ENCODE data around the gene MCAM.

MCAM gene

DNA sequence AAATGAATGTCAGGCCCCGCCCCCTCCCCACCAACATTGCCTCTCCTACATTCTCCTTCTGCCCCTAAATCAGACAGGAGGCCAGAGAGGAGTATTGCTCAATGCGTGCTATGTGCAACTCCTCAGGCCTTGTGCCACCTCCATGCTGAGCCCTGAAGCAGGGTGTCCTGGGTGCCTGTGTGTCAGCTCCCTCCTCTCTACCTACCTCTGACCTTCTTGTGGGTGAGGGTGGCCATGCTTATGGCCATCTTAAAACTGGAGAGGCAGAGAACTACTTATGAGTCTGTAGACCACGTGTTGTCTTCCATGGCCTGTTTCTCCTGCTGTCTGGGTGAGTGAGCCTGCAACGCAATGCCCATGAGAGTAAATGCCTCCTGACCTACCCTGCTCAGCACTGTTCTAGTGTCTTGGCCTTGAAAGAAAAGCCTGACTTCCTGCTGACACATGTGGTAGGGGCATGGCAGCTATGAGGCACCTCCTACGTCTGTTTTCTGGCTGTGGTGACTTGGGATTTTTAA lies 10.5 kb downstream of the MCAM start:
- Histone ChIP-seq H3K9me3 (ENCODE audit: control insufficient read depth, insufficient read depth, low read length) (no peaks in the 10 kb centered on the region), H3K4me3 (ENCODE audit: low read length) (no peak overlapping the region), H3K27ac (ENCODE audit: low read length) (no peak overlapping the region), H3K27me3 (ENCODE audit: control insufficient read depth, insufficient read depth, low read length) (no peaks in the 10 kb centered on the region), H3K36me3 (ENCODE audit: control insufficient read depth, insufficient read depth, low read length) (peaks cover 13% of the 10 kb centered on the region; the same call in 1 of the 2 replicates), H3K4me1 (ENCODE audit: control insufficient read depth, insufficient read depth, low read length) (no peaks in the 10 kb centered on the region)
- no CpG with 5 or more reads among the region's 5 CpGs for WGBS (ENCODE audit: insufficient coverage, insufficient read length)
- no peak for DNase-seq (ENCODE audit: low read depth, low spot score)

DNA sequence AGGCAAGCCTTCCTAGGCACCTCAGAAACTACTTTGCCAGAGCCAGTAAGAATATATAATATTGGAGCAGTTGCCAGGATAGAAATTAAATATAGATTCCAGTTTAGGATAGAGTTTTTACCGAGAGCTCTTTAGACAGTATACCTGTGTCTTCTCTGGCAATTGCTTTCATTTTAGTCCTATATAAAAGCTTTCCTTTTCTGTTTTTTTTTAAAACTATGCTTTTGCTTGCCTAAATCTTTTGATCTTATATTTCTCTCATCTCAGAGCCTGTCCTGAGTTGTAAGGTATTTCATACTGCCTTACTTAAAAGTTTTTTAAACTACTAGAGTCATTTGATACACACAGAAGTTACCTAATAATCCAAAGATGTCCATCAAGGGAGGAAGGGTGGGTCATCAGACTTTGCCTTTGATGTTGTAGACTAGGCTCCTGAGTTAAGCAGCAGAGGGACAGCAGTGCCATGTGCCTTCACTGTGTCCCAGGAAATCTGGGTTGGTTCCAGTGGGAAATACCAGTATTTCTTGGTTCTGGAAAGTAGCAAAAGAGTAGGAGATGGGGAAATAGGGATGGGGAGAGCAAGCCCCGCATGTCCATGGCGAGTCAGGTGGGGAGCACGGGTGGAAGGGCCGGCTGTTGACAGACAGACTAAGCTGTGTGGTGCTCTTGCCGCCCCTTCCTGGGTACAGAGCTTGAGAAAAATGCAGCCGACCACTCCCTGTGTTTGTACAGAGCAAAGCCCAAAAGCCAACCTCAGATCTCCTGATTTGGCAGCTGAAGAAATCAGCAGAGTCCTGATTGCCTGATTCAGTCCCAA lies 11.2 kb downstream of the MCAM start:
- H3K27me3 ChIP-seq (ENCODE audit: control insufficient read depth, insufficient read depth, low read length) = no peaks in the 10 kb centered on the region
- no peak for DNase-seq (ENCODE audit: low read depth, low spot score)
- H3K27ac ChIP-seq (ENCODE audit: low read length) = no peak overlapping the region
- peaks cover 10% of the 10 kb centered on the region; the same call in 1 of the 2 replicates for H3K36me3 ChIP-seq (ENCODE audit: control insufficient read depth, insufficient read depth, low read length)
- H3K4me3 ChIP-seq (ENCODE audit: low read length) = no peak overlapping the region
- no peaks in the 10 kb centered on the region for H3K4me1 ChIP-seq (ENCODE audit: control insufficient read depth, insufficient read depth, low read length)
- H3K9me3 ChIP-seq (ENCODE audit: control insufficient read depth, insufficient read depth, low read length) = no peaks in the 10 kb centered on the region
- no CpG with 5 or more reads among the region's 7 CpGs for WGBS (ENCODE audit: insufficient coverage, insufficient read length)

DNA sequence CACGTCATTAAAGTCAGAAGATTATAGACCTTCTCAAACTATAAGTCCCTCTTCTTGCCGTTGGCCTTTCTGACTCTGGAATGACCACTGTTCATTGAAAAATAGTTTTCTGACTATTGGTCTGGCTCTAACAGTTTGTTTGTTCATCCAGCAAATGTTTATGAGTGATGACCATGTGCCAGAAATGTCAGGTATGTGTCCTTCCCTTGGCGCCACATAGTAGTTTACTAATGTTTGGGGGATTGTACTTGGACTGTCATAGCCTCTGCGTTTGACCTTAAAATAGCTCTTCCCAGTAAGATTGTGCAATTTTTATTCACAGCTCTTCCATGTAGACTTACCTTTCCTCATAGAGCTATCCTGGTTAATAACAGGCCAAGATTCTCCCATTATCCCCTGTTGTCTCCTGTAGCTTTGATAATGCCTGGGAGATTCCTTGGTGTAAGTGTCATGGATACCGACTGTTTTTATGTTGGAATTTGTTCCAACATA lies 13.7 kb downstream of the MCAM start:
- H3K27me3 ChIP-seq (ENCODE audit: control insufficient read depth, insufficient read depth, low read length) = no peaks in the 10 kb centered on the region
- no peaks in the 10 kb centered on the region for H3K9me3 ChIP-seq (ENCODE audit: control insufficient read depth, insufficient read depth, low read length)
- DNase-seq (ENCODE audit: low read depth, low spot score) = no peak
- H3K27ac ChIP-seq (ENCODE audit: low read length) = no peak overlapping the region
- WGBS (ENCODE audit: insufficient coverage, insufficient read length) = no CpG with 5 or more reads among the region's 5 CpGs
- H3K4me3 ChIP-seq (ENCODE audit: low read length) = no peak overlapping the region
- H3K36me3 ChIP-seq (ENCODE audit: control insufficient read depth, insufficient read depth, low read length) = peaks cover 22% of the 10 kb centered on the region; the same call in 1 of the 2 replicates
- H3K4me1 ChIP-seq (ENCODE audit: control insufficient read depth, insufficient read depth, low read length) = no peaks in the 10 kb centered on the region

DNA sequence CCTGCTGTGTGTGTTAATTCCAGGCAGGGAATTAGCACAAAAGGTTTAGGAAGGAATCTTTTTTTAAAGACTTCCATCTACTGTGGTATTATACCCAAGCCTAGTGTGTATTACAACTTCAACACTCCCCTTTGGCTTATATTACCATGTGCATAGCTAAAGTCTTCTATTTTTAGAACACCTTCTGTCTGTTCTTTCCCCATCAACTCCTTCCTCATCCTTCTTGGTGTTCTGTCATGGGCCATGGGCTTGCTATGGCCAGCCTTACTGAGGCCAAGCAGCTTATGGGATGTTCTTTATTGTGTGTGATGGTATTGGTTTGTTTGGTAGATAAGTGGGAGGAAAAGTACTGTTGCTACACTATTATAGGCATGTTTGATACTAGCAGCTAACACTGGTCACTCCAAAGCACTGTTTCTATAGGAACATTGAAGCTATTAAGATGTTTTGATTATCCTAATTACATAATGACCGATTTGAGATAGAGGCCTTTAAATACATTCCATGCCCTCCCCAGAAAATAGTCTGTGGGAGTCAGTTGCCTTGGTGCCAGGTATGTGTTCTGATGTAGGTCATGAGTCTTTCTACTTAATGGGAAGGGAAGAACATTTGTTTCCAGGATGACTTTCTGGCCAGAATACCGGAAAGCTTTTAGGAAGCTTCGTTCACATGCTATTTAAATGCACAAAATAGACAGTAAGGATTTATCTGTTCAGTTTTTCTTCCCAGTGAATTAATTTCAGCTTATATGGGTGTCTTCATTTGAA lies 16.5 kb downstream of the MCAM start:
- no CpG with 5 or more reads among the region's 3 CpGs for WGBS (ENCODE audit: insufficient coverage, insufficient read length)
- no peak for DNase-seq (ENCODE audit: low read depth, low spot score)
- no peaks in the 10 kb centered on the region for H3K27me3 ChIP-seq (ENCODE audit: control insufficient read depth, insufficient read depth, low read length)
- H3K9me3 ChIP-seq (ENCODE audit: control insufficient read depth, insufficient read depth, low read length) = no peaks in the 10 kb centered on the region
- H3K4me1 ChIP-seq (ENCODE audit: control insufficient read depth, insufficient read depth, low read length) = no peaks in the 10 kb centered on the region
- H3K36me3 ChIP-seq (ENCODE audit: control insufficient read depth, insufficient read depth, low read length) = peaks cover 30% of the 10 kb centered on the region; the same call in 1 of the 2 replicates
- no peak overlapping the region for H3K27ac ChIP-seq (ENCODE audit: low read length)
- H3K4me3 ChIP-seq (ENCODE audit: low read length) = no peak overlapping the region

DNA sequence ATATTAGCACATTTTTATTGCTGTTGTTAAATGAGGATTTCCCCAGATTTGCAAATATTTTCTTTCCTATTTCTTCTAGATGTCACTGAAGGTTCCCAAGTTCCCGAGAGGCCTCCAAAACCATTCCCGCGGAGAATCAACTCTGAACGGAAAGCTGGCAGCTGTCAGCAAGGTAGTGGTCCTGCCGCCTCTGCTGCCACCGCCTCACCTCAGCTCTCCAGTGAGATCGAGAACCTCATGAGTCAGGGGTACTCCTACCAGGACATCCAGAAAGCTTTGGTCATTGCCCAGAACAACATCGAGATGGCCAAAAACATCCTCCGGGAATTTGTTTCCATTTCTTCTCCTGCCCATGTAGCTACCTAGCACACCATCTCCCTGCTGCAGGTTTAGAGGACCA lies 17.5 kb downstream of the MCAM start:
- Histone ChIP-seq H3K4me1 (ENCODE audit: control insufficient read depth, insufficient read depth, low read length) (no peaks in the 10 kb centered on the region), H3K4me3 (ENCODE audit: low read length) (no peak overlapping the region), H3K27ac (ENCODE audit: low read length) (no peak overlapping the region), H3K36me3 (ENCODE audit: control insufficient read depth, insufficient read depth, low read length) (peaks cover 30% of the 10 kb centered on the region; the same call in 1 of the 2 replicates), H3K9me3 (ENCODE audit: control insufficient read depth, insufficient read depth, low read length) (no peaks in the 10 kb centered on the region), H3K27me3 (ENCODE audit: control insufficient read depth, insufficient read depth, low read length) (no peaks in the 10 kb centered on the region)
- WGBS (ENCODE audit: insufficient coverage, insufficient read length) = no CpG with 5 or more reads among the region's 9 CpGs
- no peak for DNase-seq (ENCODE audit: low read depth, low spot score)

DNA sequence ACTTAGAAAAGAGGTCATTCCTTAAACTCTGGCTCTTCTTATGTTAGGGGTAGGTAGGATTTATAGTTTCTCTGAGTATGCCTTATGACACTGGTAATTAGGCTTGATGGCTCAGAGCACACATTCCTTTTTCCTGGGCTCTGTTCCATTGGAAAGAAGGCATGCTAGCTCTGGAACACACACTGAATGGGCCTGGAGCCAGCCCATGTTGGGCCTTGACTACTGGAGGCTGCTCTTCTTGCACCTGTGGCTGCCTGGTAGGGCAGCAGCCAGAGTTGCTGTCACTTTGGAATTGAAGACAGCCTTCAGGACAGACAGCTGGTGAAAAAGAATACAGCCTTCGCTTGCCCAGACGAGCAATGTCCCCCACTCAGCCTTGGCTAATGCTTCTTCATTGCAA lies 18.2 kb downstream of the MCAM start:
- no peaks in the 10 kb centered on the region for H3K4me1 ChIP-seq (ENCODE audit: control insufficient read depth, insufficient read depth, low read length)
- no peaks in the 10 kb centered on the region for H3K9me3 ChIP-seq (ENCODE audit: control insufficient read depth, insufficient read depth, low read length)
- H3K27me3 ChIP-seq (ENCODE audit: control insufficient read depth, insufficient read depth, low read length) = no peaks in the 10 kb centered on the region
- H3K36me3 ChIP-seq (ENCODE audit: control insufficient read depth, insufficient read depth, low read length) = peaks cover 30% of the 10 kb centered on the region; the same call in 1 of the 2 replicates
- no peak overlapping the region; the same call in 1 of the 2 replicates for H3K4me3 ChIP-seq (ENCODE audit: low read length)
- no CpG with 5 or more reads among the region's 2 CpGs for WGBS (ENCODE audit: insufficient coverage, insufficient read length)
- no peak overlapping the region for H3K27ac ChIP-seq (ENCODE audit: low read length)
- DNase-seq (ENCODE audit: low read depth, low spot score) = no peak

DNA sequence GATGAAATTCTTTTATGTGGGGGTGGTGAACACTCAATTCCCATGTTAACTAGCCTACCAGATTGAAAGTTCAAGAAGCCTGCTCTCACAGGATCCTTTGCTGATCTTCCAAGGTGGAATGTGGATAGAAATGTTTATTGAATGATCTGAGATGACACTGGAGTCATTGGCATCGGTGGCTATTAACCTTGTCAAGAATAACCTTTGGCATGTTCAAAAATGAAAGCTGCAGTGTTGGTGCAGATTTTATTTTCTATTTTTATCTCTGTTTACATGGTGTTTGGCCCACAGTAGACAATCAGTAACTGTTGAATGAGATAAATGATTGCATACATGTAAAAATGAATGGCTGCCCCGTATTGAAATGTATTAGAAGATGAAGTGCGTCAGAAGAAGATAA lies 19.0 kb downstream of the MCAM start:
- no peak overlapping the region for H3K4me3 ChIP-seq (ENCODE audit: low read length)
- H3K9me3 ChIP-seq (ENCODE audit: control insufficient read depth, insufficient read depth, low read length) = no peaks in the 10 kb centered on the region
- H3K4me1 ChIP-seq (ENCODE audit: control insufficient read depth, insufficient read depth, low read length) = no peaks in the 10 kb centered on the region
- peaks cover 26% of the 10 kb centered on the region; the same call in 1 of the 2 replicates for H3K36me3 ChIP-seq (ENCODE audit: control insufficient read depth, insufficient read depth, low read length)
- H3K27me3 ChIP-seq (ENCODE audit: control insufficient read depth, insufficient read depth, low read length) = no peaks in the 10 kb centered on the region
- no CpG with 5 or more reads among the region's 3 CpGs for WGBS (ENCODE audit: insufficient coverage, insufficient read length)
- no peak for DNase-seq (ENCODE audit: low read depth, low spot score)
- H3K27ac ChIP-seq (ENCODE audit: low read length) = no peak overlapping the region

- Histone ChIP-seq H3K27me3 (ENCODE audit: control insufficient read depth, insufficient read depth, low read length) (no peaks in the 10 kb centered on the region), H3K27ac (ENCODE audit: low read length) (no peak overlapping the region), H3K4me3 (ENCODE audit: low read length) (no peak overlapping the region), H3K4me1 (ENCODE audit: control insufficient read depth, insufficient read depth, low read length) (no peaks in the 10 kb centered on the region), H3K9me3 (ENCODE audit: control insufficient read depth, insufficient read depth, low read length) (no peaks in the 10 kb centered on the region), H3K36me3 (ENCODE audit: control insufficient read depth, insufficient read depth, low read length) (peaks cover 23% of the 10 kb centered on the region; the same call in 1 of the 2 replicates)
- no CpG with 5 or more reads among the region's 3 CpGs for WGBS (ENCODE audit: insufficient coverage, insufficient read length)
- no peak for DNase-seq (ENCODE audit: low read depth, low spot score)
Measured at GRCh38 chr11:119295178-119295577, 21.8 kb downstream of the MCAM start.

- Histone ChIP-seq H3K4me1 (ENCODE audit: control insufficient read depth, insufficient read depth, low read length) (no peaks in the 10 kb centered on the region), H3K9me3 (ENCODE audit: control insufficient read depth, insufficient read depth, low read length) (no peaks in the 10 kb centered on the region), H3K36me3 (ENCODE audit: control insufficient read depth, insufficient read depth, low read length) (peaks cover 10% of the 10 kb centered on the region; the same call in 1 of the 2 replicates), H3K4me3 (ENCODE audit: low read length) (no peak overlapping the region), H3K27me3 (ENCODE audit: control insufficient read depth, insufficient read depth, low read length) (no peaks in the 10 kb centered on the region), H3K27ac (ENCODE audit: low read length) (no peak overlapping the region)
- WGBS (ENCODE audit: insufficient coverage, insufficient read length) = no CpG with 5 or more reads among the region's 3 CpGs
- no peak for DNase-seq (ENCODE audit: low read depth, low spot score)
Measured at GRCh38 chr11:119293461-119293860, 23.5 kb downstream of the MCAM start.

- Histone ChIP-seq H3K27me3 (ENCODE audit: control insufficient read depth, insufficient read depth, low read length) (no peaks in the 10 kb centered on the region), H3K9me3 (ENCODE audit: control insufficient read depth, insufficient read depth, low read length) (no peaks in the 10 kb centered on the region), H3K4me1 (ENCODE audit: control insufficient read depth, insufficient read depth, low read length) (no peaks in the 10 kb centered on the region), H3K36me3 (ENCODE audit: control insufficient read depth, insufficient read depth, low read length) (peaks cover 6% of the 10 kb centered on the region; the same call in 1 of the 2 replicates), H3K4me3 (ENCODE audit: low read length) (no peak overlapping the region), H3K27ac (ENCODE audit: low read length) (no peak overlapping the region)
- WGBS (ENCODE audit: insufficient coverage, insufficient read length) = no CpG with 5 or more reads among the region's 10 CpGs
- DNase-seq (ENCODE audit: low read depth, low spot score) = no peak
Measured at GRCh38 chr11:119290894-119291497, 25.9 kb downstream of the MCAM start.

All from iPS DF 6.9 (cell line).